SKM-1 treated with dmso at 0.1 percent for 144 hours (cell line): ENCODE measurements around the gene LMO1.
A peak's percentile ranks its signal among the peaks of the same experiment; 100 is the strongest.

Experiments
- DNase-seq: peaks from one replicate; lab custom pipeline; 2025; ENCODE audit not compliant: unreplicated experiment; lab: John Stamatoyannopoulos, UW

LMO1 gene

GRCh38 chr11:8263769-8264410, at the start of gene LMO1:
TSS of gene LMO1 (minus strand) at chr11:8263878. CDS start at chr11:8263362, 516 bp downstream.
- peak; percentile 15 for DNase-seq

GRCh38 chr11:8312986-8313385, 49.3 kb upstream of the LMO1 start:
- no peak for DNase-seq

GRCh38 chr11:8311366-8311765, 47.7 kb upstream of the LMO1 start:
- DNase-seq, result no peak

GRCh38 chr11:8310743-8311298, 47.1 kb upstream of the LMO1 start:
- no peak for DNase-seq

GRCh38 chr11:8309862-8310261, 46.2 kb upstream of the LMO1 start:
- no peak for DNase-seq

- no peak for DNase-seq
These were observed 45.6 kb upstream of the LMO1 start for GRCh38 chr11:8309311-8309710.

- no peak for DNase-seq
These were observed 43.9 kb upstream of the LMO1 start for GRCh38 chr11:8307601-8308000.

- DNase-seq, result no peak
These were observed 37.9 kb upstream of the LMO1 start for GRCh38 chr11:8301622-8302021.

- no peak for DNase-seq
These were observed 35.4 kb upstream of the LMO1 start for GRCh38 chr11:8298801-8299786.

- no peak for DNase-seq
These were observed 34.2 kb upstream of the LMO1 start for GRCh38 chr11:8297781-8298440.

- no peak for DNase-seq
These were observed 33.2 kb upstream of the LMO1 start for GRCh38 chr11:8296872-8297271.

GRCh38 chr11:8296038-8296649, 32.5 kb upstream of the LMO1 start:
- no peak for DNase-seq

- no peak for DNase-seq
These were observed 30.7 kb upstream of the LMO1 start for GRCh38 chr11:8294251-8294935.

- DNase-seq, result no peak
These were observed 29.5 kb upstream of the LMO1 start for GRCh38 chr11:8293171-8293570.

GRCh38 chr11:8292351-8292750, 28.7 kb upstream of the LMO1 start:
- no peak for DNase-seq

GRCh38 chr11:8291421-8292350, 28.0 kb upstream of the LMO1 start:
- DNase-seq, result no peak

- no peak for DNase-seq
These were observed 26.6 kb upstream of the LMO1 start for GRCh38 chr11:8290081-8290810.

- no peak for DNase-seq
These were observed 25.8 kb upstream of the LMO1 start for GRCh38 chr11:8289492-8289918.
